Pancreas (tissue), 10 donors: Measurements from ENCODE around the gene LZTR1. TPM values are rescaled to one million over a fixed set of nuclear protein-coding genes. Genes with fewer than 3 reads are reported as not detected.

Experiments
- ATAC-seq, 4 donors: fragments of 200-7000 bp; cut with Tn5 transposase; one replicate each; pipeline versions ENCODE4 v1.8.0 to v1.9.1; 2020; ENCODE audit warnings: mild to moderate bottlenecking in 4 of 4, moderate library complexity in 4 of 4
- DNase-seq, 6 donors: peaks; one replicate each; pipeline ENCODE4 v3.0.0-alpha.2; 2020
- FAIRE-seq: peaks from 2 replicates; lab custom pipeline; 2012; peaks lifted over from hg19 to GRCh38; lab: Jason Lieb, UNC
- H3K27ac ChIP-seq, 4 donors: fragments of 200-600 bp; sonication (generic); 1 replicate in 3 of 4; 2 replicates in 1 of 4; pipeline versions ENCODE4 v1.5.0 to v1.8.0; 2020
- H3K27me3 ChIP-seq, 4 donors: fragments of 200-600 bp; one replicate each; pipeline ENCODE4 v1.8.0; 2021
- H3K36me3 ChIP-seq, 3 donors: fragments of 200-600 bp; sonication (generic) in 1 of 3; one replicate each; pipeline versions ENCODE4 v1.5.0 to v1.8.0; 2020 to 2021
- H3K4me1 ChIP-seq, 3 donors: fragments of 200-600 bp; one replicate each; pipeline ENCODE4 v1.8.0; 2021
- H3K4me3 ChIP-seq, 4 donors: fragments of 200-600 bp; sonication (generic) in 2 of 4; one replicate each; pipeline versions ENCODE4 v1.5.0 to v1.8.0; 2020 to 2021
- H3K9me3 ChIP-seq, 4 donors: fragments of 200-600 bp; one replicate each; pipeline ENCODE4 v1.8.0; 2021
- WGBS, 2 donors: extraction: QIAGEN DNeasy Blood & Tissue Kit; methylation state at CpG; one replicate each; pipeline ENCODE4 v1.1.7; 2013; 5-methylcytosine and 5-hydroxymethylcytosine counted together
- intact Hi-C, 3 donors: fragments of 100-400 bp; cut with DNase I; formaldehyde crosslinking; loops; one replicate each; pipeline versions ENCODE4 v1.11.1 to v1.14.2; 2022
- polyA plus RNA-seq, 2 donors: library from polyadenylated mRNA; stranded (reverse); fragments of 200-250 nt; gene quantifications; one replicate each; pipeline ENCODE4 v1.2.3, GENCODE V29; 2013
- total RNA-seq, 6 donors: library from RNA; stranded (reverse); fragmentation: NEBNext Ultra II Directional in 4 of 6; extraction: Animal tissue kit (Norgen Biotek cat#: 25700) in 4 of 6; gene quantifications; one replicate each; pipeline versions ENCODE4 v1.2.1 to v1.2.4, GENCODE V29; 2021 to 2023
- TF ChIP-seq, protein P1 (sequence below), 4 donors: fragments of 200-600 bp; sonication (generic) in 3 of 4; IDR thresholded peaks; one replicate each; pipeline versions ENCODE4 v1.5.0 to v1.8.0; 2021; ENCODE audit warnings: antibody characterized with exemption in 4 of 4
- donor health status: healthy with polysubstance abuse.
- donor health status: DM: no; HTN: no; CAD: no; lungs with moderate emphysema.
- donor health status: DM: no; HTN: no; CAD: no.
- donor health status: control.
- donor health status: control.
- donor health status: Bipolar disorder and iron deficiency.
- donor health status: DM: yes; HTN: yes; CAD: no.
- donor health status: DM: no; HTN: no; CAD: no.
- donor health status: DM: no; HTN: no; CAD: no.
- donor health status: DM: yes; HTN: yes; CAD: no.

Gene LZTR1
- total and polyA plus RNA-seq, 8 donors: 15.0 to 56.2 (median 22.5) TPM

GRCh38 chr22:20982563-20982882 is 426 bp downstream of the LZTR1 start:
- Histone ChIP-seq H3K27me3 (no peaks in the 10 kb centered on the region), H3K36me3 (peaks cover 0 to 8% (median 0%) of the 10 kb centered on the region in 3 donors), H3K27ac (peak overlapping the region in 2 of 4 donors; percentile 85 to 89), H3K4me1 (peaks cover 3 to 21% (median 4%) of the 10 kb centered on the region in 3 donors), H3K4me3 (peak overlapping the region; percentile 72 to 96 (median 88)), H3K9me3 (no peaks in the 10 kb centered on the region)
- 1 to 2% methylated on average over 12 of the region's 12 CpGs for WGBS, 2 donors
- intact Hi-C loops: no loop called here
- FAIRE-seq (no peak), DNase-seq (no peak), ATAC-seq (peak; percentile 1 to 14 (median 11))
- TF ChIP-seq, protein P1, sequence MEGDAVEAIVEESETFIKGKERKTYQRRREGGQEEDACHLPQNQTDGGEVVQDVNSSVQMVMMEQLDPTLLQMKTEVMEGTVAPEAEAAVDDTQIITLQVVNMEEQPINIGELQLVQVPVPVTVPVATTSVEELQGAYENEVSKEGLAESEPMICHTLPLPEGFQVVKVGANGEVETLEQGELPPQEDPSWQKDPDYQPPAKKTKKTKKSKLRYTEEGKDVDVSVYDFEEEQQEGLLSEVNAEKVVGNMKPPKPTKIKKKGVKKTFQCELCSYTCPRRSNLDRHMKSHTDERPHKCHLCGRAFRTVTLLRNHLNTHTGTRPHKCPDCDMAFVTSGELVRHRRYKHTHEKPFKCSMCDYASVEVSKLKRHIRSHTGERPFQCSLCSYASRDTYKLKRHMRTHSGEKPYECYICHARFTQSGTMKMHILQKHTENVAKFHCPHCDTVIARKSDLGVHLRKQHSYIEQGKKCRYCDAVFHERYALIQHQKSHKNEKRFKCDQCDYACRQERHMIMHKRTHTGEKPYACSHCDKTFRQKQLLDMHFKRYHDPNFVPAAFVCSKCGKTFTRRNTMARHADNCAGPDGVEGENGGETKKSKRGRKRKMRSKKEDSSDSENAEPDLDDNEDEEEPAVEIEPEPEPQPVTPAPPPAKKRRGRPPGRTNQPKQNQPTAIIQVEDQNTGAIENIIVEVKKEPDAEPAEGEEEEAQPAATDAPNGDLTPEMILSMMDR (IDR thresholded peaks at IDR 0.05): no peak

DNA sequence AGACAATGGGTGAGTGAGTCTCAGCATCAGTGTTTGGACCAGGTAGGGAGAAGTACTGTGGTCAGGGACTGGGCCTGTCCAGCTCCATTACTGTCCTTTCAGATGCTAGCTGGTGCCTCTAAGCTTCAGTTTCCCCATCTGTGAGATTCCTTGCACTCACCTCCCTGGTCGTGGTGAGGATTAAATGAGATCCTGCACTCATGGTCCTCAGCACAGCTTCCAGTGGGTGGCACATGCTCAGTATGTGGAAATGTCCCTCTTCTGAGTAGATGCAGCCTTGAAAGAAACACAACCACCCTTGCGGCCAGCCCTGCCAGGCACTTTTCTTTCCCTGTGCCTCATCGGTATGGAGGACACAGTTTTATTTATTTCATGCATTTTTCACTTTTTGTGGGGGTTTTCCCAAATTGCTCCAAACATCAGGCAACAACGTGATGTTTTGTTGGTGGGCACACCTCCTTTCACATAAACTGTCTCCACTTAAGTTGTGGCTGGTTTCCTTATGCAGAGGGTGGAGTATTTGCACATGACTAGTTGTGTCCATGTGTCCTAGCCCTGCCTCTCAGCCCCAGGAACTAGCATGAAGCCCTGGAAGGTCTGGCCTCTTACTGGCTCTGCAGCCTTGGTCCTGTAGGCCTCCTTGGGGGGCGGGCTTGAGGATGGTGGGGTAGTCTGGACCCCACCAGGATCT is 1.1 kb downstream of the LZTR1 start:
- H3K4me3 ChIP-seq: peak overlapping the region in 2 of 4 donors; percentile 84 to 96
- no peak for ATAC-seq

GRCh38 chr22:20985720-20986119 is 3.6 kb downstream of the LZTR1 start:
- FAIRE-seq (no peak), DNase-seq (peak in 1 of 6 donors; percentile 36), ATAC-seq (no peak)
- peaks cover 0 to 9% (median 0%) of the 10 kb centered on the region in 3 donors for H3K36me3 ChIP-seq
- TF ChIP-seq, protein P1 (IDR thresholded peaks at IDR 0.05): no peak
- WGBS, 2 donors: 91 to 94% methylated on average over 7 of the region's 7 CpGs
- no peak overlapping the region for H3K4me3 ChIP-seq
- no peaks in the 10 kb centered on the region for H3K27me3 ChIP-seq
- H3K9me3 ChIP-seq: no peaks in the 10 kb centered on the region
- no peak overlapping the region for H3K27ac ChIP-seq
- H3K4me1 ChIP-seq: peaks cover 0 to 13% (median 4%) of the 10 kb centered on the region in 3 donors
- intact Hi-C loops: no loop called here

More for the DNA sequence above, 1.1 kb downstream of the LZTR1 start:
- H3K27me3 ChIP-seq: no peaks in the 10 kb centered on the region
- FAIRE-seq (no peak), DNase-seq (no peak)
- H3K4me1 ChIP-seq: peaks cover 3 to 21% (median 4%) of the 10 kb centered on the region in 3 donors
- H3K36me3 ChIP-seq: peaks cover 0 to 9% (median 0%) of the 10 kb centered on the region in 3 donors
- no peaks in the 10 kb centered on the region for H3K9me3 ChIP-seq
- intact Hi-C loops: no loop called here
- WGBS, 2 donors: 72 to 77% methylated on average over 5 of the region's 5 CpGs
- TF ChIP-seq, protein P1 (IDR thresholded peaks at IDR 0.05): no peak
- no peak overlapping the region for H3K27ac ChIP-seq

DNA sequence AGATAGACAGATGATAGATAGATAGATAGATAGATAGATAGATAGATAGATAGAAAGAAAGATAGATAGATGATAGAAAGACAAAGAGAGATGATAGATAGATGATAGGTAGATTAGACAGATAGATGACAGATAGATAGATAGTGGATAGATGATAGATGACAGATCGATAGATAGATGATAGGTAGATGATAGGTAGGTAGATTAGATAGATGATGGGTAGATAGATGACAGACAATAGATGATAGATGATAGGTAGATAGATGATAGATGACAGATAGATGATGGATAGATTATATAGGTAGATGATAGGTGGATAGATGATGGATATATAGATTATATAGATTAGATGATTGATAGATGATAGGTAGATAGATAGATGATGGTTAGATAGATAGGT is 4.3 kb downstream of the LZTR1 start:
- H3K36me3 ChIP-seq: peaks cover 0 to 9% (median 0%) of the 10 kb centered on the region in 3 donors
- TF ChIP-seq, protein P1 (IDR thresholded peaks at IDR 0.05): no peak
- H3K9me3 ChIP-seq: no peaks in the 10 kb centered on the region
- ATAC-seq (no peak), FAIRE-seq (no peak), DNase-seq (no peak)
- H3K27ac ChIP-seq: no peak overlapping the region
- WGBS, 2 donors: 59 to 91% methylated on average over 1 of the region's 1 CpG
- no peaks in the 10 kb centered on the region for H3K27me3 ChIP-seq
- intact Hi-C loops: no loop called here
- no peak overlapping the region for H3K4me3 ChIP-seq
- H3K4me1 ChIP-seq: peaks cover 0 to 7% (median under 1%) of the 10 kb centered on the region in 3 donors

DNA sequence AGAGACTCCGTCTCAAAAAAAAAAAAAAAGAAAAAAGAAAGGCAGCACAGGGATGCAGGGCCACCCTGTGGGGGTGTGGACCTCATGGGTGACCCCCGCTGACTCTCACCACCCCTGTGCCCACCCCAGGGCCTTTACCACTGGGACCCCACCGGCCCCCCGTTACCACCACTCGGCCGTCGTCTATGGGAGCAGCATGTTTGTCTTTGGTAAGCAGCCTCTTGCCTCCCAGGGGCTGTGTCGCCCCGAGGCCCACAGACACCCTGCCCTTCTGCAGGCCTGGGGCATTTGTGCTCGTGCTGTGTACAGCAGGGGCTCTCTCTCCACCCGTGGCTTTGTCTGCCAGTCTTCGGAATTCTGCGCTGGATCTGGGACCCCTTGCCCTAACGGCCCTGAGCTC is 5.3 kb downstream of the LZTR1 start:
- 89 to 94% methylated on average over 14 of the region's 14 CpGs for WGBS, 2 donors
- Histone ChIP-seq H3K4me3 (no peak overlapping the region), H3K27ac (no peak overlapping the region), H3K9me3 (no peaks in the 10 kb centered on the region), H3K27me3 (no peaks in the 10 kb centered on the region), H3K36me3 (peaks cover 0 to 17% (median 0%) of the 10 kb centered on the region in 3 donors), H3K4me1 (peaks cover 0 to 6% (median 0%) of the 10 kb centered on the region in 3 donors)
- DNase-seq: peak in 1 of 6 donors; percentile 50
- no peak for FAIRE-seq
- TF ChIP-seq, protein P1 (IDR thresholded peaks at IDR 0.05): no peak
- no peak for ATAC-seq
- intact Hi-C loops: no loop called here
